Stromal cell of bone marrow (primary cell): ENCODE data around the gene MPL.

Experiments
- DNase-seq: peaks from one replicate; pipeline ENCODE4 v3.0.0-alpha.2; 2012; ENCODE audit warnings: low read depth

The MPL gene

GRCh38 chr1:43325381-43325780 lies 12.2 kb upstream of the MPL start:
- DNase-seq: no peak

GRCh38 chr1:43327549-43328292 lies 9.9 kb upstream of the MPL start:
- no peak for DNase-seq

GRCh38 chr1:43329995-43330751 lies 7.4 kb upstream of the MPL start:
- DNase-seq: peak; percentile 82

- DNase-seq: no peak
Observed at GRCh38 chr1:43331688-43332087, 5.9 kb upstream of the MPL start.

- no peak for DNase-seq
Observed at GRCh38 chr1:43334453-43335205, 3.0 kb upstream of the MPL start.

- DNase-seq: no peak
Observed at GRCh38 chr1:43338001-43338400, 383 bp downstream of the MPL start.

GRCh38 chr1:43339584-43340232 lies 2.1 kb downstream of the MPL start:
- DNase-seq: no peak

GRCh38 chr1:43340559-43340958 lies 2.9 kb downstream of the MPL start:
- no peak for DNase-seq

GRCh38 chr1:43344267-43344850 lies 6.7 kb downstream of the MPL start:
- DNase-seq: no peak

GRCh38 chr1:43345120-43345519 lies 7.5 kb downstream of the MPL start:
- DNase-seq: no peak

GRCh38 chr1:43346636-43347035 lies 9.0 kb downstream of the MPL start:
- DNase-seq: no peak

GRCh38 chr1:43348343-43348808 lies 10.8 kb downstream of the MPL start:
- no peak for DNase-seq

GRCh38 chr1:43348809-43349593 lies 11.4 kb downstream of the MPL start:
- DNase-seq: no peak

GRCh38 chr1:43349594-43350306 lies 12.1 kb downstream of the MPL start:
- DNase-seq: no peak

GRCh38 chr1:43350976-43351375 lies 13.4 kb downstream of the MPL start:
- DNase-seq: no peak

GRCh38 chr1:43351421-43352350 lies 14.1 kb downstream of the MPL start:
- no peak for DNase-seq

- no peak for DNase-seq
Observed at GRCh38 chr1:43352351-43352705, 14.7 kb downstream of the MPL start.

GRCh38 chr1:43352881-43353280 lies 15.3 kb downstream of the MPL start:
- DNase-seq: no peak

- no peak for DNase-seq
Observed at GRCh38 chr1:43354471-43354870, 16.9 kb downstream of the MPL start.
